Caco-2 (cell line): ENCODE data around the gene NAV3. TPM values are rescaled to one million over a fixed set of nuclear protein-coding genes. Genes with fewer than 3 reads are reported as not detected.

Experiments
- BruUV-seq: library from RNA; stranded (reverse); fragments of 400-500 nt; replicated peaks from 2 replicates; lab custom pipeline; 2021; lab: Mats Ljungman, UMichigan
- CTCF ChIA-PET: fragments of 300-600 bp; sonication (Branson Sonifier 250); formaldehyde crosslinking; loops from one replicate; lab custom pipeline; 2022; ENCODE audit warnings: antibody characterized with exemption; lab: Charles Lee
- POLR2A ChIA-PET: fragments of 300-600 bp; sonication (Branson Sonifier 250); formaldehyde crosslinking; loops from one replicate; lab custom pipeline; 2022; ENCODE audit warnings: antibody characterized with exemption; lab: Charles Lee
- DNase-seq, 2 experiments: peaks; one replicate each; pipeline versions ENCODE4 v3.0.0 to v3.0.0-alpha.2; 2020 to 2022
- H3K27me3 ChIP-seq: replicated peaks from 2 replicates; pipeline ENCODE4 v1.6.0; 2011; ENCODE audit warnings: low read length; ENCODE audit not compliant: control insufficient read depth, insufficient read depth
- H3K36me3 ChIP-seq: 2 replicates; pipeline ENCODE4 v1.5.1; 2011; ENCODE audit warnings: low read length; ENCODE audit not compliant: control insufficient read depth, insufficient read depth
- H3K4me1 ChIP-seq: fragments of 250-450 bp; sonication (Bioruptor Pico); 2 replicates; pipeline ENCODE4 v1.5.1; 2020; ENCODE audit warnings: mild to moderate bottlenecking
- H3K4me3 ChIP-seq: 2 replicates; pipeline ENCODE4 v1.5.1; 2011; ENCODE audit warnings: low read depth, mild to moderate bottlenecking, control low read depth, low read length
- H3K9me3 ChIP-seq: fragments of 250-450 bp; sonication (Bioruptor Pico); 2 replicates; pipeline ENCODE4 v1.5.1; 2020; ENCODE audit warnings: mild to moderate bottlenecking, moderate library complexity
- H3K27ac Mint-ChIP-seq: one replicate; pipeline ENCODE4 v1.8.0; 2022; ENCODE audit warnings: mixed read lengths; ENCODE audit not compliant: unreplicated experiment
- H3K27me3 Mint-ChIP-seq: one replicate; pipeline ENCODE4 v1.8.0; 2022; ENCODE audit warnings: mixed read lengths; ENCODE audit not compliant: insufficient read depth, unreplicated experiment
- H3K36me3 Mint-ChIP-seq: one replicate; pipeline ENCODE4 v1.8.0; 2022; ENCODE audit warnings: mild to moderate bottlenecking, mixed read lengths; ENCODE audit not compliant: insufficient read depth, unreplicated experiment
- H3K4me1 Mint-ChIP-seq: one replicate; pipeline ENCODE4 v1.8.0; 2022; ENCODE audit warnings: low read depth, mixed read lengths; ENCODE audit not compliant: unreplicated experiment
- H3K4me3 Mint-ChIP-seq: one replicate; pipeline ENCODE4 v1.8.0; 2022; ENCODE audit warnings: mild to moderate bottlenecking, moderate library complexity, mixed read lengths; ENCODE audit not compliant: unreplicated experiment
- H3K9me3 Mint-ChIP-seq: one replicate; pipeline ENCODE4 v1.8.0; 2022; ENCODE audit warnings: mixed read lengths; ENCODE audit not compliant: unreplicated experiment
- CTCF ChIP-seq, 2 experiments: fragments of 200-600 bp in 1 of 2; IDR thresholded peaks; 1 replicate in 1 of 2; 2 replicates in 1 of 2; pipeline versions ENCODE4 v1.5.1 to v1.8.0; 2011 to 2022; ENCODE audit warnings: antibody characterized with exemption in 1 of 2, control low read depth in 1 of 2, inconsistent platforms in 1 of 2, low read depth in 1 of 2, low read length in 1 of 2, mild to moderate bottlenecking in 1 of 2, moderate library complexity in 1 of 2; ENCODE audit not compliant: insufficient read depth in 1 of 2, severe bottlenecking in 1 of 2, unreplicated experiment in 1 of 2
- intact Hi-C: fragments of 100-400 bp; cut with micrococcal nuclease; formaldehyde crosslinking; loops from one replicate; pipeline ENCODE4 v1.10.0; 2022; ENCODE audit not compliant: unreplicated experiment
- total RNA-seq: library from RNA; stranded (reverse); gene quantifications from 2 replicates; pipeline ENCODE4 v1.2.3, GENCODE V29; 2022

The NAV3 gene
- total RNA-seq, 1 experiment from 2014 or later: 0.45 TPM

GRCh38 chr12:78186670-78187069 lies 356.0 kb downstream of the NAV3 start:
- H3K4me1 Mint-ChIP-seq: no peaks in the 10 kb centered on the region
- POLR2A ChIA-PET: no interaction called here
- intact Hi-C loops: no loop called here

GRCh38 chr12:78187741-78188140 lies 357.0 kb downstream of the NAV3 start:
- no TSS peak for BruUV-seq
- DNase-seq: no peak
- intact Hi-C loops: no loop called here
- ChIA-PET CTCF (no interaction called here), POLR2A (no interaction called here)
- Mint-ChIP-seq H3K27me3 (no peaks in the 10 kb centered on the region), H3K4me3 (no peak overlapping the region), H3K27ac (no peak overlapping the region), H3K4me1 (no peaks in the 10 kb centered on the region), H3K9me3 (no peaks in the 10 kb centered on the region), H3K36me3 (no peaks in the 10 kb centered on the region)
- no peak overlapping the region for H3K4me3 ChIP-seq
- H3K9me3 ChIP-seq: no peaks in the 10 kb centered on the region
- no peaks in the 10 kb centered on the region for H3K36me3 ChIP-seq
- no peaks in the 10 kb centered on the region for H3K27me3 ChIP-seq
- no peaks in the 10 kb centered on the region for H3K4me1 ChIP-seq
- no peak for TF ChIP-seq CTCF (IDR thresholded peaks at IDR 0.05; ENCODE audit: insufficient read depth in 1 of 2, low read depth in 1 of 2, low read length in 1 of 2, severe bottlenecking in 1 of 2, unreplicated experiment in 1 of 2)

More at GRCh38 chr12:78186670-78187069, 356.0 kb downstream of the NAV3 start:
- no peak overlapping the region for H3K4me3 ChIP-seq
- Mint-ChIP-seq H3K36me3 (no peaks in the 10 kb centered on the region), H3K27me3 (no peaks in the 10 kb centered on the region), H3K4me3 (no peak overlapping the region), H3K9me3 (no peaks in the 10 kb centered on the region), H3K27ac (no peak overlapping the region)
- DNase-seq: no peak
- BruUV-seq: no TSS peak
- TF ChIP-seq CTCF (IDR thresholded peaks at IDR 0.05; ENCODE audit: insufficient read depth in 1 of 2, low read depth in 1 of 2, low read length in 1 of 2, severe bottlenecking in 1 of 2, unreplicated experiment in 1 of 2): no peak
- CTCF ChIA-PET: no interaction called here
- no peaks in the 10 kb centered on the region for H3K36me3 ChIP-seq
- no peaks in the 10 kb centered on the region for H3K27me3 ChIP-seq
- no peaks in the 10 kb centered on the region for H3K9me3 ChIP-seq
- no peaks in the 10 kb centered on the region for H3K4me1 ChIP-seq

GRCh38 chr12:78189656-78190055 lies 359.0 kb downstream of the NAV3 start:
- Mint-ChIP-seq H3K27me3 (peaks cover 4% of the 10 kb centered on the region), H3K4me1 (no peaks in the 10 kb centered on the region), H3K36me3 (no peaks in the 10 kb centered on the region), H3K27ac (no peak overlapping the region), H3K9me3 (no peaks in the 10 kb centered on the region), H3K4me3 (no peak overlapping the region)
- Histone ChIP-seq H3K4me3 (no peak overlapping the region), H3K36me3 (no peaks in the 10 kb centered on the region), H3K9me3 (no peaks in the 10 kb centered on the region), H3K4me1 (no peaks in the 10 kb centered on the region), H3K27me3 (no peaks in the 10 kb centered on the region)
- CTCF ChIA-PET: no interaction called here
- POLR2A ChIA-PET: no interaction called here
- no peak for TF ChIP-seq CTCF (IDR thresholded peaks at IDR 0.05; ENCODE audit: insufficient read depth in 1 of 2, low read depth in 1 of 2, low read length in 1 of 2, severe bottlenecking in 1 of 2, unreplicated experiment in 1 of 2)
- BruUV-seq: no TSS peak
- intact Hi-C loops: no loop called here
- no peak for DNase-seq
